Pancreas (tissue), 10 donors: Measurements from ENCODE around the gene TSC22D3. TPM values are rescaled to one million over a fixed set of nuclear protein-coding genes. Genes with fewer than 3 reads are reported as not detected.

Experiments
- ATAC-seq, 4 donors: fragments of 200-7000 bp; cut with Tn5 transposase; one replicate each; pipeline versions ENCODE4 v1.8.0 to v1.9.1; 2020; ENCODE audit warnings: mild to moderate bottlenecking in 4 of 4, moderate library complexity in 4 of 4
- DNase-seq, 6 donors: peaks; one replicate each; pipeline ENCODE4 v3.0.0-alpha.2; 2020
- FAIRE-seq: peaks from 2 replicates; lab custom pipeline; 2012; peaks lifted over from hg19 to GRCh38; lab: Jason Lieb, UNC
- H3K27ac ChIP-seq, 4 donors: fragments of 200-600 bp; sonication (generic); 1 replicate in 3 of 4; 2 replicates in 1 of 4; pipeline versions ENCODE4 v1.5.0 to v1.8.0; 2020
- H3K27me3 ChIP-seq, 4 donors: fragments of 200-600 bp; one replicate each; pipeline ENCODE4 v1.8.0; 2021
- H3K36me3 ChIP-seq, 3 donors: fragments of 200-600 bp; sonication (generic) in 1 of 3; one replicate each; pipeline versions ENCODE4 v1.5.0 to v1.8.0; 2020 to 2021
- H3K4me1 ChIP-seq, 3 donors: fragments of 200-600 bp; one replicate each; pipeline ENCODE4 v1.8.0; 2021
- H3K4me3 ChIP-seq, 4 donors: fragments of 200-600 bp; sonication (generic) in 2 of 4; one replicate each; pipeline versions ENCODE4 v1.5.0 to v1.8.0; 2020 to 2021
- H3K9me3 ChIP-seq, 4 donors: fragments of 200-600 bp; one replicate each; pipeline ENCODE4 v1.8.0; 2021
- CTCF ChIP-seq, 4 donors: fragments of 200-600 bp; sonication (generic) in 3 of 4; IDR thresholded peaks; one replicate each; pipeline versions ENCODE4 v1.5.0 to v1.8.0; 2021; ENCODE audit warnings: antibody characterized with exemption in 4 of 4
- WGBS, 2 donors: extraction: QIAGEN DNeasy Blood & Tissue Kit; methylation state at CpG; one replicate each; pipeline ENCODE4 v1.1.7; 2013; 5-methylcytosine and 5-hydroxymethylcytosine counted together
- intact Hi-C, 3 donors: fragments of 100-400 bp; cut with DNase I; formaldehyde crosslinking; loops; one replicate each; pipeline versions ENCODE4 v1.11.1 to v1.14.2; 2022
- polyA plus RNA-seq, 2 donors: library from polyadenylated mRNA; stranded (reverse); fragments of 200-250 nt; gene quantifications; one replicate each; pipeline ENCODE4 v1.2.3, GENCODE V29; 2013
- total RNA-seq, 6 donors: library from RNA; stranded (reverse); fragmentation: NEBNext Ultra II Directional in 4 of 6; extraction: Animal tissue kit (Norgen Biotek cat#: 25700) in 4 of 6; gene quantifications; one replicate each; pipeline versions ENCODE4 v1.2.1 to v1.2.4, GENCODE V29; 2021 to 2023
- donor health status: healthy with polysubstance abuse.
- donor health status: DM: no; HTN: no; CAD: no; lungs with moderate emphysema.
- donor health status: DM: no; HTN: no; CAD: no.
- donor health status: control.
- donor health status: control.
- donor health status: Bipolar disorder and iron deficiency.
- donor health status: DM: yes; HTN: yes; CAD: no.
- donor health status: DM: no; HTN: no; CAD: no.
- donor health status: DM: no; HTN: no; CAD: no.
- donor health status: DM: yes; HTN: yes; CAD: no.

TSC22D3 gene
- total and polyA plus RNA-seq, 8 donors: 12.8 to 86.6 (median 47.3) TPM

GRCh38 chrX:107714206-107714891, 61.2 kb downstream of the TSC22D3 start:
- intact Hi-C loops: no loop called here
- no peak for ATAC-seq
- peaks cover 0 to 7% (median 0%) of the 10 kb centered on the region in 4 donors for H3K27me3 ChIP-seq
- H3K27ac ChIP-seq: no peak overlapping the region
- TF ChIP-seq CTCF (IDR thresholded peaks at IDR 0.05): no peak
- H3K4me3 ChIP-seq: peak overlapping the region in 2 of 4 donors; percentile 3 to 44
- no peak for FAIRE-seq
- DNase-seq: no peak
- no peaks in the 10 kb centered on the region for H3K9me3 ChIP-seq
- peaks cover 0 to 11% (median 3%) of the 10 kb centered on the region in 3 donors for H3K36me3 ChIP-seq
- peaks cover 3 to 17% (median 4%) of the 10 kb centered on the region in 3 donors for H3K4me1 ChIP-seq
- WGBS, 2 donors: 71 to 81% methylated on average over 9 of the region's 9 CpGs

- no peak for DNase-seq
- TF ChIP-seq CTCF (IDR thresholded peaks at IDR 0.05): no peak
- peaks cover 0 to 7% (median 0%) of the 10 kb centered on the region in 4 donors for H3K27me3 ChIP-seq
- no peaks in the 10 kb centered on the region for H3K9me3 ChIP-seq
- H3K27ac ChIP-seq: no peak overlapping the region
- 79 to 93% methylated on average over 9 of the region's 9 CpGs for WGBS, 2 donors
- FAIRE-seq: no peak
- no peak overlapping the region for H3K4me3 ChIP-seq
- H3K4me1 ChIP-seq: peaks cover 3 to 15% (median 4%) of the 10 kb centered on the region in 3 donors
- H3K36me3 ChIP-seq: peaks cover 0 to 11% (median 3%) of the 10 kb centered on the region in 3 donors
- intact Hi-C loops: no loop called here
- no peak for ATAC-seq
Measured at GRCh38 chrX:107713543-107714205, 61.9 kb downstream of the TSC22D3 start.

GRCh38 chrX:107713203-107713542, 62.4 kb downstream of the TSC22D3 start:
- Histone ChIP-seq H3K36me3 (peaks cover 0 to 11% (median 3%) of the 10 kb centered on the region in 3 donors), H3K4me3 (no peak overlapping the region), H3K27me3 (peaks cover 0 to 7% (median 0%) of the 10 kb centered on the region in 4 donors), H3K27ac (no peak overlapping the region), H3K9me3 (no peaks in the 10 kb centered on the region), H3K4me1 (peaks cover 3 to 15% (median 4%) of the 10 kb centered on the region in 3 donors)
- ATAC-seq: no peak
- intact Hi-C loops: no loop called here
- WGBS, 2 donors: 65 to 71% methylated on average over 2 of the region's 2 CpGs
- FAIRE-seq: no peak
- no peak for DNase-seq
- TF ChIP-seq CTCF (IDR thresholded peaks at IDR 0.05): no peak

GRCh38 chrX:107712231-107713202, 63.1 kb downstream of the TSC22D3 start:
- peak; percentile 60 for FAIRE-seq
- TF ChIP-seq CTCF (IDR thresholded peaks at IDR 0.05): no peak
- intact Hi-C loops: no loop called here

More at GRCh38 chrX:107712231-107713202, 63.1 kb downstream of the TSC22D3 start:
- Histone ChIP-seq H3K4me3 (no peak overlapping the region), H3K9me3 (no peaks in the 10 kb centered on the region), H3K4me1 (peaks cover 1 to 10% (median 4%) of the 10 kb centered on the region in 3 donors), H3K27me3 (peaks cover 0 to 7% (median 0%) of the 10 kb centered on the region in 4 donors), H3K27ac (peak overlapping the region in 3 of 4 donors; percentile 4 to 79 (median 24)), H3K36me3 (peaks cover 0 to 11% (median 3%) of the 10 kb centered on the region in 3 donors)
- ATAC-seq (no peak), DNase-seq (no peak)
- 74 to 86% methylated on average over 13 of the region's 13 CpGs for WGBS, 2 donors
